ENCODE results near the gene TXNDC11. TPM values are rescaled to one million over a fixed set of nuclear protein-coding genes. Genes with fewer than 3 reads are reported as not detected.

The TXNDC11 gene
- total RNA-seq, 1 donor from 2014 or later, result 14.1 TPM

DNA sequence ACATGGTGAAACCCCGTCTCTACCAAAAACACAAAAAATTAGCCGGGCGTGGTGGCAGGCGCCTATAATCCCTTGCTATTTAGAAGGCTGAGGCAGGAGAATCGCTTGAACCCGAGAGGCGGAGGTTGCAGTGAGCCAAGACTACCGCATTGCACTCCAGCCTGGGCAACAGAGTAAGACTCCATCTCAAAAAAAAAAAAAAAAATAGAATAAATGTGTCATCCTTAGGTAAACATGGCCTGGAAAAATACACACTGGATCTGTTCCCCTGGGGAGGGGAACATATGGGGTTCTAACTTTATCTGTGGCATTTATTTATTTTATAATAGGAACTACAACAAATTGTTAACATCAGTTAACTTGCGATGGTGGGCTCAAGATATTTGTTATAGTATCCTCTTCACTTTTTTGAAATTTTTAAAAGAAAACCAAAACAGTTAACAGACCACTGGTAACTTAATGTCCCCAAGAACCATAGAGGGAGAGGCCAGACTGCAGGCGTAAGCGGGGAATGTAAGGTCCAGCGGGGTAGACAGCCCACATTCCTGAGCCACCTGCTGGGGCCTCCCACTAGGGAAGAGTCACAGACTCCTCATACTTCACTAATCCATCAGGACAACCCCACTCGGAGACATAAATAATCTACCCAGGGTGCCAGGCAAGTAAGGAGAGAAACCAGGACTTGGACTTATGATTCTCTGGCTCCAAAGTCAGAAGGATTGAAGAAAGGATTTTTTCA is 12.5 kb upstream of the TXNDC11 start:
- no peaks in the 10 kb centered on the region for H3K27me3 ChIP-seq (ENCODE audit: control insufficient read depth in 3 of 3, insufficient read depth in 3 of 3, low read length in 3 of 3)

GRCh38 chr16:11752856-11753255 is 10.2 kb upstream of the TXNDC11 start:
- Histone ChIP-seq H3K9me3 (ENCODE audit: control insufficient read depth in 3 of 3, low read length in 3 of 3) (no peaks in the 10 kb centered on the region), H3K36me3 (ENCODE audit: control insufficient read depth in 3 of 3, insufficient read depth in 3 of 3, low read length in 3 of 3) (peaks cover 46 to 58% (median 55%) of the 10 kb centered on the region in 3 donors)

More for the DNA sequence above, 12.5 kb upstream of the TXNDC11 start:
- no peaks in the 10 kb centered on the region for H3K9me3 ChIP-seq (ENCODE audit: control insufficient read depth in 3 of 3, low read length in 3 of 3)
- no peak overlapping the region for H3K9ac ChIP-seq (ENCODE audit: low read depth in 1 of 3, low read length in 3 of 3)
- H3K4me1 ChIP-seq (ENCODE audit: control insufficient read depth in 3 of 3, insufficient read depth in 3 of 3, low read length in 3 of 3), result peaks cover 0 to under 1% (median 0%) of the 10 kb centered on the region in 3 donors
- H3K4me3 ChIP-seq (ENCODE audit: low read length in 3 of 3), result no peak overlapping the region
- H3K27ac ChIP-seq (ENCODE audit: low read depth, low read length), result no peak overlapping the region
- H3K36me3 ChIP-seq (ENCODE audit: control insufficient read depth in 3 of 3, insufficient read depth in 3 of 3, low read length in 3 of 3), result peaks cover 43 to 67% (median 66%) of the 10 kb centered on the region in 3 donors

DNA sequence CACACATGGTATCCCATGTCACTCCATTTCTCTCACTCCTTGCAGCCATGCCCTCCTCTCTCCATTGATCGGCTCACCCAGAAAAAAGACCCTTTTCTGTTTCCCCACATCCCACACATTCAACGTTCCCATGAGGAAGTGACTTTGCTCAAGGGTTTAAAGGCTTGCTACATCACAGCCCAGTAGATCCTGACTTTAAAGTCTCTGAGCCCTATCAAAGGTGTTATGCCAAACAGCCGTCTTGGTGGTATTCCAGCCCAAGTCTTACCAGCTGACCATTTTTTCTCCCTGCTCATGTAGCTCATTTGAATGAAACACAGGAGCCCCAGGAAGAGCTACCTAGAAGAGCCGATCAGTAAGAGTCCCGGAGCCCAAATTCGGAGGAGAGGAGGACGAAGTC is 7.4 kb upstream of the TXNDC11 start:
- peaks cover 29 to 36% (median 34%) of the 10 kb centered on the region in 3 donors for H3K36me3 ChIP-seq (ENCODE audit: control insufficient read depth in 3 of 3, insufficient read depth in 3 of 3, low read length in 3 of 3)
- no peaks in the 10 kb centered on the region for H3K9me3 ChIP-seq (ENCODE audit: control insufficient read depth in 3 of 3, low read length in 3 of 3)
- H3K27me3 ChIP-seq (ENCODE audit: control insufficient read depth in 3 of 3, insufficient read depth in 3 of 3, low read length in 3 of 3), result no peaks in the 10 kb centered on the region
- peaks cover 0 to 3% (median 2%) of the 10 kb centered on the region in 3 donors for H3K4me1 ChIP-seq (ENCODE audit: control insufficient read depth in 3 of 3, insufficient read depth in 3 of 3, low read length in 3 of 3)
- H3K9ac ChIP-seq (ENCODE audit: low read depth in 1 of 3, low read length in 3 of 3), result no peak overlapping the region
- no peak overlapping the region for H3K4me3 ChIP-seq (ENCODE audit: low read length in 3 of 3)
- no peak overlapping the region for H3K27ac ChIP-seq (ENCODE audit: low read depth, low read length)

More at GRCh38 chr16:11752856-11753255, 10.2 kb upstream of the TXNDC11 start:
- Histone ChIP-seq H3K4me1 (ENCODE audit: control insufficient read depth in 3 of 3, insufficient read depth in 3 of 3, low read length in 3 of 3) (peaks cover 0 to 3% (median 2%) of the 10 kb centered on the region in 3 donors), H3K27me3 (ENCODE audit: control insufficient read depth in 3 of 3, insufficient read depth in 3 of 3, low read length in 3 of 3) (no peaks in the 10 kb centered on the region), H3K9ac (ENCODE audit: low read depth in 1 of 3, low read length in 3 of 3) (no peak overlapping the region), H3K4me3 (ENCODE audit: low read length in 3 of 3) (no peak overlapping the region), H3K27ac (ENCODE audit: low read depth, low read length) (no peak overlapping the region)

DNA sequence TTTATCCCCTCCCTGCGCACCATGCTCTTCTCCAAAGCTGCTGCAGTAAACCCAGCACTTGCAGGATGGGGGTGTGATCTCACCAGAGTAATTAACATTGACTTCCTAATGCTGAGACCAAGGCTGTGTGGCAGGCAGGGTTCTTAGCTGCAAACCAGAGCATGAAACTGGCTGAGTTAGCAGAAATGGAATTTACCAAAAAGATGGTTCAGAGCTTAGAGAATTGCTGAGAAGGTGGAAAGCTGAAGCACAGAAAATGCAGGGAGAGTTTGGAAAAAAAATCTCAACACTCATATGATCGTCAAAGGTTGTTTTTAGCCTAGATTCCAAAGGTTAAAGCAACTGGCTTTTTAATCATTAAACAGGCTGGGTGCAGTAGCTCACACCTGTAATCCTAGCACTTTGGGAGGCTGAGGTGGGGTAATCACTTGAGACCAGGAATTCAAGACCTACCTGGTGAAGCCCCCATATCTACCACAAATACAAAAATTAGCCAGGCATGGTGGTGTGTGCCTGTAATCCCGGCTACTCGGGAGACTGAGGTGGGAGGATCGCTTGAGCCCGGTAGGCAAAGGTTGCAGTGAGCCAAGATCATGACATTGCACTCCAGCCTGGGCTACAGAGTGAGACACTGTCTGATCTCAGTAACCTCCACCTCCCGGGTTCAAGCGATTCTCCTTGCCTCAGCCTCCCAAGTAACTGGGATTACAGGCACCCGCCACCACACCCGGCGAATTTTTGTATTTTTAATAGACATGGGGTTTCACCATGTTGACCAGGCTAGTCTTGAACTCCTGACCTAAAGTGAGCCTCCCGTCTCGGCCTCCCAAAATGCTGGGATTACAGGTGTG is 6.0 kb upstream of the TXNDC11 start:
- H3K4me1 ChIP-seq (ENCODE audit: control insufficient read depth in 3 of 3, insufficient read depth in 3 of 3, low read length in 3 of 3), result peaks cover 0 to 7% (median 3%) of the 10 kb centered on the region in 3 donors
- H3K27ac ChIP-seq (ENCODE audit: low read depth, low read length), result no peak overlapping the region
- H3K9me3 ChIP-seq (ENCODE audit: control insufficient read depth in 3 of 3, low read length in 3 of 3), result no peaks in the 10 kb centered on the region
- no peak overlapping the region for H3K9ac ChIP-seq (ENCODE audit: low read depth in 1 of 3, low read length in 3 of 3)
- no peaks in the 10 kb centered on the region for H3K27me3 ChIP-seq (ENCODE audit: control insufficient read depth in 3 of 3, insufficient read depth in 3 of 3, low read length in 3 of 3)
- peaks cover 27 to 34% (median 31%) of the 10 kb centered on the region in 3 donors for H3K36me3 ChIP-seq (ENCODE audit: control insufficient read depth in 3 of 3, insufficient read depth in 3 of 3, low read length in 3 of 3)
- H3K4me3 ChIP-seq (ENCODE audit: low read length in 3 of 3), result no peak overlapping the region

DNA sequence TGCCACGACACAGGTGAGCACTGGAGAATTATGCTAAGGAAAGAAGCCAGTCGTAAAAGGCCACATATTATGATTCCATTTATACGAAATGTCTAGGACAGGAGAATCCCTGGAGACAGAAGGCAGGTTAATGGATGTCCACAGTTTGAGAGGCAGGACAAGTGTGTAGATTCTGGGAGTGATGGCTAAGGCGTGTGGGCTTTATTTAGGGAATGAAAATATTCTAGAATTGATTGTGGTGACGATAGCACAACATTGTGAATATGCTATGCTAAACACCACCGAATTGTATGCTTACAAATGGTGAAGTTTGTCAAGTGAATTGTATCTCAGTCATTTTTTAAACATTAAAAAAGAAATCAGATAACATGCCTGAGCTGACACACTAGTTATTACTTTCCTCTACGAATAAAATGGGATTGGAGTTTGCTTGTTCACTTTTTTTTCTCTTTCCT is 5.3 kb upstream of the TXNDC11 start:
- H3K27ac ChIP-seq (ENCODE audit: low read depth, low read length), result no peak overlapping the region

GRCh38 chr16:11744075-11744470 is 1.4 kb upstream of the TXNDC11 start:
- H3K27me3 ChIP-seq (ENCODE audit: control insufficient read depth in 3 of 3, insufficient read depth in 3 of 3, low read length in 3 of 3), result no peaks in the 10 kb centered on the region
- H3K9me3 ChIP-seq (ENCODE audit: control insufficient read depth in 3 of 3, low read length in 3 of 3), result no peaks in the 10 kb centered on the region
- H3K36me3 ChIP-seq (ENCODE audit: control insufficient read depth in 3 of 3, insufficient read depth in 3 of 3, low read length in 3 of 3), result peaks cover 0 to 2% (median 0%) of the 10 kb centered on the region in 3 donors
- peaks cover 12 to 23% (median 22%) of the 10 kb centered on the region in 3 donors for H3K4me1 ChIP-seq (ENCODE audit: control insufficient read depth in 3 of 3, insufficient read depth in 3 of 3, low read length in 3 of 3)
- H3K9ac ChIP-seq (ENCODE audit: low read depth in 1 of 3, low read length in 3 of 3), result no peak overlapping the region
- no peak overlapping the region for H3K4me3 ChIP-seq (ENCODE audit: low read length in 3 of 3)
- peak overlapping the region; percentile 96 for H3K27ac ChIP-seq (ENCODE audit: low read depth, low read length)

More for the DNA sequence above, 5.3 kb upstream of the TXNDC11 start:
- no peak overlapping the region for H3K9ac ChIP-seq (ENCODE audit: low read depth in 1 of 3, low read length in 3 of 3)
- H3K36me3 ChIP-seq (ENCODE audit: control insufficient read depth in 3 of 3, insufficient read depth in 3 of 3, low read length in 3 of 3), result peaks cover 23 to 29% (median 27%) of the 10 kb centered on the region in 3 donors
- H3K27me3 ChIP-seq (ENCODE audit: control insufficient read depth in 3 of 3, insufficient read depth in 3 of 3, low read length in 3 of 3), result no peaks in the 10 kb centered on the region
- no peaks in the 10 kb centered on the region for H3K9me3 ChIP-seq (ENCODE audit: control insufficient read depth in 3 of 3, low read length in 3 of 3)
- H3K4me1 ChIP-seq (ENCODE audit: control insufficient read depth in 3 of 3, insufficient read depth in 3 of 3, low read length in 3 of 3), result peaks cover 0 to 12% (median 6%) of the 10 kb centered on the region in 3 donors
- no peak overlapping the region for H3K4me3 ChIP-seq (ENCODE audit: low read length in 3 of 3)

DNA sequence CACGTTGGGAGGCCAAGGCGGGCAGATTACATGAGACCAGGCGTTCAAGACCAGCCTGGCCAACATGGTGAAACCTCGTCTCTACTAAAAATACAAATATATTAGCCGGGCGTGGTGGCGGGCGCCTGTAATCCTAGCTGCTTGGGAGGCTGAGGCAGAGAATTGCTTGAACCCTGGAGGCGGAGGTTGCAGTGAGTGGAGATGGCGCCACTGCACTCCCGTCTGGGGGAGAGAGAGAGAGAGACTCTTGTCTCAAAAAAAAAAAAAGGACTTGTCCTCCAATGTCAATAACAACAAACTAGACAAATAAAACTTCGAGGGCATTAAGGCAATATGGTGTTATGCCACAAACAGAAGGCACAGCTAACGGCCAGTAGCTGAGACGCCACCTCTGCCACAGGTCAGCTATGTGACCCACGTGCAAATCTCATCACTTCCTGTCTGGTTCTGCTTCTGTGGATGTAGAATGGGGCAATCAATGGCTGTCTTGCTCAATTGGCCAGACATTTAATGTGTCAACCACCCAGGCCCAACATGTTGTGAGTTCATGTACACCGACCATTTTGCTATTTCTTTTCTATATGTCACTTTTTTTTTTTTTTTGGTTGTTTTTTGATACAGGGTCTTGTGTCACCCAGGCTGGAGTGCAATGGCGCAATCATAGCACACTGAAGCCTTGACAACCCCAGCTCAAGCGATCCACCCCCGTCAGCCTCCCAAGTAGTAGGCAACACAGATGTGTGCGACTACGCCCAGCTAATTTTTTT is 834 bp upstream of the TXNDC11 start:
- Histone ChIP-seq H3K27me3 (ENCODE audit: control insufficient read depth in 3 of 3, insufficient read depth in 3 of 3, low read length in 3 of 3) (no peaks in the 10 kb centered on the region), H3K27ac (ENCODE audit: low read depth, low read length) (peak overlapping the region; percentile 96), H3K36me3 (ENCODE audit: control insufficient read depth in 3 of 3, insufficient read depth in 3 of 3, low read length in 3 of 3) (no peaks in the 10 kb centered on the region), H3K4me3 (ENCODE audit: low read length in 3 of 3) (peak overlapping the region; percentile 75 to 77 (median 75)), H3K9me3 (ENCODE audit: control insufficient read depth in 3 of 3, low read length in 3 of 3) (no peaks in the 10 kb centered on the region), H3K4me1 (ENCODE audit: control insufficient read depth in 3 of 3, insufficient read depth in 3 of 3, low read length in 3 of 3) (peaks cover 12 to 26% (median 24%) of the 10 kb centered on the region in 3 donors), H3K9ac (ENCODE audit: low read depth in 1 of 3, low read length in 3 of 3) (peak overlapping the region; percentile 87 to 99 (median 90))

- Histone ChIP-seq H3K27ac (ENCODE audit: low read depth, low read length) (peak overlapping the region; percentile 96), H3K9ac (ENCODE audit: low read depth in 1 of 3, low read length in 3 of 3) (peak overlapping the region; percentile 97 to 99 (median 97)), H3K4me3 (ENCODE audit: low read length in 3 of 3) (peak overlapping the region; percentile 86 to 94 (median 93)), H3K36me3 (ENCODE audit: control insufficient read depth in 3 of 3, insufficient read depth in 3 of 3, low read length in 3 of 3) (no peaks in the 10 kb centered on the region), H3K4me1 (ENCODE audit: control insufficient read depth in 3 of 3, insufficient read depth in 3 of 3, low read length in 3 of 3) (peaks cover 12 to 30% (median 28%) of the 10 kb centered on the region in 3 donors), H3K27me3 (ENCODE audit: control insufficient read depth in 3 of 3, insufficient read depth in 3 of 3, low read length in 3 of 3) (no peaks in the 10 kb centered on the region), H3K9me3 (ENCODE audit: control insufficient read depth in 3 of 3, low read length in 3 of 3) (no peaks in the 10 kb centered on the region)
These were observed 543 bp downstream of the TXNDC11 start for GRCh38 chr16:11742093-11742535.

DNA sequence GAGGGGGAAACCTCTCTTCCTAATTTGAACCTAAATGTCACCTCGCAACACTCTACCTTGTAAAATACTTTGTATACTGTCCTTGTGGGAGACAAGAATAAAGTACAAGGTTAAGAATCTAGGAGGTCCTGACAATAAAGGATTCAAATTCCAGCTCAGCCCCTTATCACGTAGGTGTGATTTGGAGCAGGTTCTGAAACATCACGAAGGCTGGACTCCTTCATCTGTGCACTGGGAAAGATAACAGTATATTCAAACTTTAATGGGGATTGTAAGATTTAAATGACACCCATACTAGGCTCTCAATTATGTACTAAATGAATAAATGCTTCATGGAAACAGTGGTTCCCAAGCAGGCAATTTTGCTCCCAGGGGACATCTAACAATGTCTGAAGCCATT is 2.1 kb downstream of the TXNDC11 start:
- Histone ChIP-seq H3K4me3 (ENCODE audit: low read length in 3 of 3) (peak overlapping the region; percentile 86 to 94 (median 93)), H3K36me3 (ENCODE audit: control insufficient read depth in 3 of 3, insufficient read depth in 3 of 3, low read length in 3 of 3) (peaks cover 5 to 12% (median 5%) of the 10 kb centered on the region in 3 donors), H3K27ac (ENCODE audit: low read depth, low read length) (peak overlapping the region; percentile 96), H3K4me1 (ENCODE audit: control insufficient read depth in 3 of 3, insufficient read depth in 3 of 3, low read length in 3 of 3) (peaks cover 21 to 44% (median 33%) of the 10 kb centered on the region in 3 donors), H3K27me3 (ENCODE audit: control insufficient read depth in 3 of 3, insufficient read depth in 3 of 3, low read length in 3 of 3) (no peaks in the 10 kb centered on the region), H3K9me3 (ENCODE audit: control insufficient read depth in 3 of 3, low read length in 3 of 3) (no peaks in the 10 kb centered on the region), H3K9ac (ENCODE audit: low read depth in 1 of 3, low read length in 3 of 3) (peak overlapping the region; percentile 73 to 99 (median 97))

All from skeletal muscle tissue (tissue), 4 donors.